Measurements from ENCODE around the gene FGGY. TPM values are rescaled to one million over a fixed set of nuclear protein-coding genes. Genes with fewer than 3 reads are reported as not detected.

FGGY gene
- total RNA-seq, 1 donor from 2014 or later = 32.5 TPM

DNA sequence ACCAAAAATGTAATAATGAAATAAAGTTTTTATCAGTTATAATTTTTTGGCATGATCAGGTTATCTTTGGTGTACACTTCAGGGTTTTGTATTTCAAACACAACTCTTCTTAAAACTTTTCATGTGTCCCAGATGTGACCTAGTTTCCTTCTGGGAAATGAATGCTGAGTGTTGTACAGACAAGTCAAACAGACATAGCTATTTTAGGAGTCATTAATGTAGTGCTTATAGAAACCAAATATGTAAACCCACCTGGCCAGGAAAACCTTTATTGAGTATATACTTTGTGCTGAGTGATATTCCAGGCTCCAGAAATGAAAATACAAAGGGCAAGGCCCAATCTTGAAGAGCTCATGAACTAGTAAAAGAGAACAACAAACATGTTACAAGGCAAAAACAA, 491.9 kb downstream of the FGGY start:
- H3K4me3 Mint-ChIP-seq = no peak overlapping the region

DNA sequence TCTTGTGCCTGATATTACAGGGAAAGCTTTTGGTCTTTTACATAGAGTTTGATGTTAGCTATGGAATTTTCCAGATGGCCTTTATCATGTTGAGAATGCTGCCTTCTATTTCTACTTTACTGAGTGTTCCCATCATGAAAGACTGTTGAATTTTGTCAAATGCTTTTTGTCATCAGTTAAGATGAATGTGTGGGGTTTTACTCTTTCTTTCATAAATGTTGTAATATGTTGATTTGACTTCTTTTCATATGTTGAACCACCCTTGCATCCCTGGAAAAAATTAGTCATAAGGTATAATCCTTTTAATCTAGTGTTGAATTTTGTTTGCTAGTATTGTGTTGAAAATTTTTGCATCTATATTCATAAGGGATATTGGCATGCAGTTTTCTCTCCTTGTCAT, 501.7 kb downstream of the FGGY start:
- no peak overlapping the region for H3K9ac ChIP-seq
- no peaks in the 10 kb centered on the region for H4K20me1 ChIP-seq (ENCODE audit: low read depth)
- H3K4me1 ChIP-seq = no peaks in the 10 kb centered on the region
- no peaks in the 10 kb centered on the region for H3K27me3 ChIP-seq
- H3K4me2 ChIP-seq = no peak overlapping the region
- peaks cover 2% of the 10 kb centered on the region for H3K9me3 Mint-ChIP-seq
- H3K79me2 ChIP-seq (ENCODE audit: low read depth) = no peaks in the 10 kb centered on the region
- H3K4me3 ChIP-seq = no peak overlapping the region
- peaks cover 4% of the 10 kb centered on the region for H3K27me3 Mint-ChIP-seq (ENCODE audit: insufficient read depth, low read depth)
- H3K27ac ChIP-seq = no peak overlapping the region
- no peaks in the 10 kb centered on the region for H3K4me1 Mint-ChIP-seq
- no peaks in the 10 kb centered on the region for H3K36me3 Mint-ChIP-seq
- TF ChIP-seq, protein P1, sequence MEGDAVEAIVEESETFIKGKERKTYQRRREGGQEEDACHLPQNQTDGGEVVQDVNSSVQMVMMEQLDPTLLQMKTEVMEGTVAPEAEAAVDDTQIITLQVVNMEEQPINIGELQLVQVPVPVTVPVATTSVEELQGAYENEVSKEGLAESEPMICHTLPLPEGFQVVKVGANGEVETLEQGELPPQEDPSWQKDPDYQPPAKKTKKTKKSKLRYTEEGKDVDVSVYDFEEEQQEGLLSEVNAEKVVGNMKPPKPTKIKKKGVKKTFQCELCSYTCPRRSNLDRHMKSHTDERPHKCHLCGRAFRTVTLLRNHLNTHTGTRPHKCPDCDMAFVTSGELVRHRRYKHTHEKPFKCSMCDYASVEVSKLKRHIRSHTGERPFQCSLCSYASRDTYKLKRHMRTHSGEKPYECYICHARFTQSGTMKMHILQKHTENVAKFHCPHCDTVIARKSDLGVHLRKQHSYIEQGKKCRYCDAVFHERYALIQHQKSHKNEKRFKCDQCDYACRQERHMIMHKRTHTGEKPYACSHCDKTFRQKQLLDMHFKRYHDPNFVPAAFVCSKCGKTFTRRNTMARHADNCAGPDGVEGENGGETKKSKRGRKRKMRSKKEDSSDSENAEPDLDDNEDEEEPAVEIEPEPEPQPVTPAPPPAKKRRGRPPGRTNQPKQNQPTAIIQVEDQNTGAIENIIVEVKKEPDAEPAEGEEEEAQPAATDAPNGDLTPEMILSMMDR (IDR thresholded peaks at IDR 0.05) = no peak
- no peak for TF ChIP-seq EZH2phosphoT487 (IDR thresholded peaks at IDR 0.05)
- no peak for TF ChIP-seq EZH2 (IDR thresholded peaks at IDR 0.05)
- H3K9me3 ChIP-seq (ENCODE audit: low read depth) = no peaks in the 10 kb centered on the region
- H2AFZ ChIP-seq (replicated peaks) = no peak overlapping the region
- DNase-seq (ENCODE audit: low spot score) = no peak
- no peaks in the 10 kb centered on the region for H3F3A ChIP-seq (ENCODE audit: low read depth)
- no peak overlapping the region for H3K27ac Mint-ChIP-seq
- H3K36me3 ChIP-seq = no peaks in the 10 kb centered on the region
- H3K4me3 Mint-ChIP-seq = no peak overlapping the region

More for the DNA sequence above, 491.9 kb downstream of the FGGY start:
- H3K27ac ChIP-seq = no peak overlapping the region
- no peaks in the 10 kb centered on the region for H3K79me2 ChIP-seq (ENCODE audit: low read depth)
- no peaks in the 10 kb centered on the region for H3K36me3 Mint-ChIP-seq
- no peaks in the 10 kb centered on the region for H3K36me3 ChIP-seq
- no peaks in the 10 kb centered on the region for H4K20me1 ChIP-seq (ENCODE audit: low read depth)
- peaks cover 17% of the 10 kb centered on the region for H3K9me3 Mint-ChIP-seq
- peaks cover 2% of the 10 kb centered on the region for H3K27me3 Mint-ChIP-seq (ENCODE audit: insufficient read depth, low read depth)
- H3K4me3 ChIP-seq = no peak overlapping the region
- no peaks in the 10 kb centered on the region for H3K9me3 ChIP-seq (ENCODE audit: low read depth)
- H3K27ac Mint-ChIP-seq = no peak overlapping the region
- no peaks in the 10 kb centered on the region for H3K4me1 Mint-ChIP-seq
- no peak for DNase-seq (ENCODE audit: low spot score)
- H2AFZ ChIP-seq (replicated peaks) = no peak overlapping the region
- no peak overlapping the region for H3K9ac ChIP-seq
- no peaks in the 10 kb centered on the region for H3F3A ChIP-seq (ENCODE audit: low read depth)
- no peak overlapping the region for H3K4me2 ChIP-seq
- H3K4me1 ChIP-seq = no peaks in the 10 kb centered on the region
- H3K27me3 ChIP-seq = no peaks in the 10 kb centered on the region
- TF ChIP-seq EZH2 (IDR thresholded peaks at IDR 0.05) = no peak
- no peak for TF ChIP-seq EZH2phosphoT487 (IDR thresholded peaks at IDR 0.05)
- TF ChIP-seq, protein P1 (IDR thresholded peaks at IDR 0.05) = no peak

DNA sequence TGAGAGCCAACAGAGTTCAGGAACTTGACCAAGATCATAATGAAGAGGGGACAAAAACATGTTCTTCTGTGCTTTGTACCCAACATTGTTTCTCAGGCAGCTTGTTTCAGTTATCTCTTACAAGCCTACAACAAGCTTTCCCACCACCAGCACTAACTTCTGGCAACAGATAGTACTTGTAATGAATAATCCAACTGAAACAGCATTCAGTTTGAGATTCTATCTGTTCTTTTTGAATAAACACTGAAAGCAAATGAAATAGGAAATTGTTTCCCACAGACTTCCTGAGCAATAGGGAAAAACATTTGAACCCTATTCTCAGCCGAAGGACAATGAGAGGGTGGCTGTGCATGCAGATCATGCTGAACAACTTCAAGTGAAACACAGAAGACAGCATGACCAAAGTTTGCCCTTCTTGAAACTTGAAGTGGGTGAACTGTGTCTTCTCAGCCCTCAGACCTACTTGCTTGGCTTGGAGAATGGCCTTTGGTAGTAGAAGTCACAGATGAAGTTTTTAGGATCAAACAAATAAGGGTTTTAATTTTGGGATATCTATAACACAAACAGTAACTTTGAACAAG, 506.7 kb downstream of the FGGY start:
- TF ChIP-seq EZH2 (IDR thresholded peaks at IDR 0.05) = no peak
- TF ChIP-seq, protein P1 (IDR thresholded peaks at IDR 0.05) = no peak
- no peak for TF ChIP-seq EZH2phosphoT487 (IDR thresholded peaks at IDR 0.05)
- H3K4me3 Mint-ChIP-seq = no peak overlapping the region
- Histone ChIP-seq H3K4me2 (no peak overlapping the region), H4K20me1 (ENCODE audit: low read depth) (no peaks in the 10 kb centered on the region), H3K4me1 (peaks cover 8% of the 10 kb centered on the region), H3K36me3 (no peaks in the 10 kb centered on the region), H3F3A (ENCODE audit: low read depth) (no peaks in the 10 kb centered on the region), H3K4me3 (no peak overlapping the region), H3K9me3 (ENCODE audit: low read depth) (no peaks in the 10 kb centered on the region), H3K27me3 (peaks cover 11% of the 10 kb centered on the region), H3K27ac (no peak overlapping the region), H2AFZ (replicated peaks) (no peak overlapping the region), H3K79me2 (ENCODE audit: low read depth) (no peaks in the 10 kb centered on the region), H3K9ac (no peak overlapping the region)
- no peaks in the 10 kb centered on the region for H3K4me1 Mint-ChIP-seq
- H3K27ac Mint-ChIP-seq = no peak overlapping the region
- no peak for DNase-seq (ENCODE audit: low spot score)
- H3K27me3 Mint-ChIP-seq (ENCODE audit: insufficient read depth, low read depth) = peaks cover 2% of the 10 kb centered on the region
- H3K36me3 Mint-ChIP-seq = no peaks in the 10 kb centered on the region
- H3K9me3 Mint-ChIP-seq = no peaks in the 10 kb centered on the region

All from neural progenitor cell (in vitro differentiated cells).